Subcutaneous abdominal adipose tissue (tissue), 5 donors: ENCODE data around the gene CLVS2.

ENCODE experiments used
- H3K27ac ChIP-seq: one replicate; pipeline ENCODE4 v1.7.0; 2013; ENCODE audit warnings: low read depth, mild to moderate bottlenecking, inconsistent platforms, low read length, moderate library complexity
- H3K27me3 ChIP-seq, 5 donors: one replicate each; pipeline ENCODE4 v1.7.0; 2013; ENCODE audit warnings: low read length in 5 of 5, inconsistent platforms in 1 of 5; ENCODE audit not compliant: control insufficient read depth in 5 of 5, insufficient read depth in 4 of 5
- H3K36me3 ChIP-seq, 5 donors: one replicate each; pipeline ENCODE4 v1.7.0; 2013; ENCODE audit warnings: low read length in 5 of 5; ENCODE audit not compliant: control insufficient read depth in 5 of 5, insufficient read depth in 5 of 5
- H3K4me1 ChIP-seq, 5 donors: one replicate each; pipeline ENCODE4 v1.7.0; 2013; ENCODE audit warnings: low read length in 5 of 5, mild to moderate bottlenecking in 3 of 5, moderate library complexity in 1 of 5; ENCODE audit not compliant: control insufficient read depth in 5 of 5, insufficient read depth in 5 of 5
- H3K4me3 ChIP-seq, 5 donors: one replicate each; pipeline ENCODE4 v1.7.0; 2013; ENCODE audit warnings: low read length in 5 of 5, low read depth in 1 of 5
- H3K9ac ChIP-seq, 5 donors: one replicate each; pipeline ENCODE4 v1.7.0; 2013; ENCODE audit warnings: low read length in 5 of 5, mild to moderate bottlenecking in 4 of 5, moderate library complexity in 3 of 5
- H3K9me3 ChIP-seq, 5 donors: one replicate each; pipeline ENCODE4 v1.7.0; 2013; ENCODE audit warnings: low read length in 5 of 5; ENCODE audit not compliant: control insufficient read depth in 5 of 5
- donor health status: healthy.
- donor health status: healthy.
- donor health status: healthy.
- donor health status: healthy.
- donor health status: healthy.

Gene CLVS2

DNA sequence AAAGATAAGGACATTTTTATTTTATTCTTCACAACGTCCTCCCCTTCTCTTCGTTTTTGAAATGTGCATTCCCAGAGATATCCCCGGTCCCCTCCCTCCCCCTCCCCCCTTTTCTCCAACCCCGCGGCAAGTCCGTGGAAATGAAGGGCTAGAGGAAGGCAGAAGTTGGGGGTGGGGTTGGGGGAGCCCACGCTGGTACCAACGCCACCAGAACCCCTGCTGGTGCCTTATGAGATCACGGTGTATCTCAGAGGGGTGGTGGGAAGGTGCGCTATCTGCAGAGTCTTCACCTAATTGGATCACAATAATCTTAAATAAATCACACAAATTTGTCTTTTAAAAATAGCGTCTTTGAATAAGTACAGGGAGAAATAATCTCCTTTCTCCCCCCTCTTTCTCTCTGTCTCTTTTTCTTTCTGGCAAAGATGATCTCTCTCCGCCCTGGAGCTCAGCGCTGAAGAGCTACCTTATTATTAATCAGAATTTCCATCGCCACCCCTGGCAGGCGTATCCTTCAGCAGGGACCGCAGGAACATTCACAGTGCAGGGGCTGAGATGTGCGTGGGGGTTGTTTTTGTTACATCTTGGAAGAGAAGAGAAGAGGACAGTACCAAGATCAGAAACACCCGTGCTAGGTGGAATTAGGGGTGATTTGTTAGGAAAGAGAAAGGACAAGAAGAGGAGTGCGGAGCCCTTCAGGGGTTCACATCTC is 915 bp downstream of the CLVS2 start:
- H3K4me1 ChIP-seq: peaks cover 2 to 11% (median 10%) of the 10 kb centered on the region in 5 donors
- H3K9ac ChIP-seq: no peak overlapping the region
- no peaks in the 10 kb centered on the region for H3K9me3 ChIP-seq
- no peaks in the 10 kb centered on the region for H3K36me3 ChIP-seq
- no peak overlapping the region for H3K4me3 ChIP-seq
- no peak overlapping the region for H3K27ac ChIP-seq
- peaks cover 12 to 37% (median 18%) of the 10 kb centered on the region in 5 donors for H3K27me3 ChIP-seq

DNA sequence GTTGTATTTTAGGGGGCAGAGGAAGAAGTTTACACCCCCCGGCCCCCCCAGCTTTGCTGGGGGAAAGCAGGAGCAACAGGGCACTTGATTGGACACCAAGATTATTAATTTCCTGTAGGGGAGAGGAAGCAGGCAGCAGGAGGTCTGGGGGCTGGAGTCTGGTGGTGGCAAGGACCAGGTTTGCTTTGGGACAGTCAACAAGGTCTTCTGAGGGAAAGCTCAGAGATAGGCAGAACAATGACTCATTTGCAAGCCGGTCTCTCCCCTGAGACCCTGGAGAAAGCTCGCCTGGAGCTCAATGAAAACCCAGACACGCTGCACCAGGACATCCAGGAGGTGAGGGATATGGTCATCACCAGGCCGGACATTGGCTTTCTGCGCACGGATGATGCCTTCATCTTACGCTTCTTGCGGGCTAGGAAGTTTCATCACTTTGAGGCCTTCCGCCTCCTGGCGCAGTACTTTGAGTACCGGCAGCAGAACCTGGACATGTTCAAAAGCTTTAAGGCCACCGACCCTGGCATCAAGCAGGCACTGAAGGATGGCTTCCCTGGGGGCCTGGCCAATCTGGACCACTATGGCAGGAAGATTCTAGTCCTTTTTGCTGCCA is 1.6 kb downstream of the CLVS2 start:
- Histone ChIP-seq H3K4me1 (peaks cover 2 to 11% (median 10%) of the 10 kb centered on the region in 5 donors), H3K9me3 (no peaks in the 10 kb centered on the region), H3K36me3 (no peaks in the 10 kb centered on the region), H3K4me3 (no peak overlapping the region), H3K9ac (no peak overlapping the region), H3K27me3 (peaks cover 12 to 36% (median 18%) of the 10 kb centered on the region in 5 donors), H3K27ac (no peak overlapping the region)

DNA sequence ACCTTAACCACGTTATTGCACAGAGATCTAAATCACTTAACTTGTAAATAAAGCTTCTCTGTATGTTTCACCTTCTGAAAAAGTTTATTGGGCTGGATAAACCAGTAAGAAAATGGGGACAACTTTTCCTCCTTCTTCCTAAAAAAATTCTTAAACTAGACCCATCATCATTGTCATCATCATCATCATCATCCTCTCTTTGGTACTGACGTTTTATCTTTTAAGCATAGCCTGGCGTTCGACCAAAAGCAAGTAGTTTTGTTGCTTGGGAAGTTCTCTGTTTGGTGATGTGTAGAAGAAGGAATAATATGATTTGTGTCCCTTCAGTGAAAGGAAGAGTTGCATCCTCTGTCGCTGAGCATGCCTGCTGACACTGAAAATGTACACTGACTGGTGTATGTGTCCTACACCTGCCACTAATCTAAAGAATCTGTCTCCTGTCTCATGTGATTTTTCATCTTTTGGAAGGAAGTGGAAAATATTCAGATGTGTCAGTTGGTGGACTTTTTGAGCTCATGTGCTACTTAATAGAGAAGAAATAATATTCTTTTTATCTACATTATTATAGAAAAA is 2.5 kb downstream of the CLVS2 start:
- Histone ChIP-seq H3K27me3 (peaks cover 12 to 35% (median 18%) of the 10 kb centered on the region in 5 donors), H3K36me3 (no peaks in the 10 kb centered on the region), H3K9ac (no peak overlapping the region), H3K9me3 (no peaks in the 10 kb centered on the region), H3K4me1 (peaks cover 2 to 11% (median 10%) of the 10 kb centered on the region in 5 donors), H3K4me3 (no peak overlapping the region), H3K27ac (no peak overlapping the region)

DNA sequence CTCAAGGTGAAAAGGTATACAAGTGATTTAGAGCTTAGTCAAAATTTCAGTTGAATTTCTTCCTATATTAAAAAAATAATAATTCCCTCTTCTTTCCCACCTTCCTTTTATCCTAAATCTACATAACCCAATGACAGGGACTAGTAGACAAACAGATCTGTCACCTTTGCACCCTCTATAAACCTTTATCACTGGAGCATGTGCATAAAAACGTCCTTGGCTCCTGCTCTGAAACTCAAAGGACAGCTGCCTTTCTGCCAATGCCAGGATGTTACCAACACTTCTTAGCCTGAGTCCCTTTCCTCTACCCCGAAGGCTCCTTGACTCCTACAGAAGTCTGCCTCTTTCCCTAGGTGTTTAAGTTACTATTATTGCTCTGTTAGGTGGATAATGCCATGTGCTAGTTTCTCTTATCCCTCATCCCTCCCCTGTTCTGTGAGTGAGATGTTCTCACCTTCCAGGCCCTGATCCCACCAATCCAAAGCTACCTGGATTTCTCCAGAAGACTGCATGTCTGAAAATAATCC is 4.3 kb downstream of the CLVS2 start:
- H3K4me3 ChIP-seq: no peak overlapping the region
- H3K36me3 ChIP-seq: no peaks in the 10 kb centered on the region
- no peak overlapping the region for H3K9ac ChIP-seq
- H3K27ac ChIP-seq: no peak overlapping the region
- peaks cover 2 to 11% (median 10%) of the 10 kb centered on the region in 5 donors for H3K4me1 ChIP-seq
- H3K9me3 ChIP-seq: no peaks in the 10 kb centered on the region
- peaks cover 12 to 24% (median 16%) of the 10 kb centered on the region in 5 donors for H3K27me3 ChIP-seq

DNA sequence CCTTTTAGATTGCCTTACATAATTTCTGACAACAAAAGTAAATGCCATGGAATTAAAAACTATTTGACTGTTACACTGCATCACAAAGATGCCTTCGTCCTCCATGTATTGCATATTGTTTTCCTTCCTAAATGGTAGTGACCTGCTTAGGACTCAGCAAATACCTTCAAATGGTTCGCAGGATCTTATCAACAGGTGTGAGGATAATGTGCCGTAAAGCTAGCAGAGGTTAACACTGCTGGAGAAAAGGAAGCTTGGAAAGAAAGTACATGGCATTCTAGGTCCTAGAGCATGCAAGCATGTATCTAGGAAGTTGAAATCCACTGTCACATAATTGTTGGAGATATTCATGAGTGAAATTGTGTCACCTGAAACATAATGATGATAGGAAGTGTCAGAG is 5.5 kb downstream of the CLVS2 start:
- H3K36me3 ChIP-seq: no peaks in the 10 kb centered on the region
- H3K4me1 ChIP-seq: peaks cover 0 to under 1% (median under 1%) of the 10 kb centered on the region in 5 donors
- H3K9ac ChIP-seq: no peak overlapping the region
- H3K9me3 ChIP-seq: no peaks in the 10 kb centered on the region
- no peak overlapping the region for H3K27ac ChIP-seq
- no peak overlapping the region for H3K4me3 ChIP-seq
- peaks cover 6 to 16% (median 11%) of the 10 kb centered on the region in 5 donors for H3K27me3 ChIP-seq

DNA sequence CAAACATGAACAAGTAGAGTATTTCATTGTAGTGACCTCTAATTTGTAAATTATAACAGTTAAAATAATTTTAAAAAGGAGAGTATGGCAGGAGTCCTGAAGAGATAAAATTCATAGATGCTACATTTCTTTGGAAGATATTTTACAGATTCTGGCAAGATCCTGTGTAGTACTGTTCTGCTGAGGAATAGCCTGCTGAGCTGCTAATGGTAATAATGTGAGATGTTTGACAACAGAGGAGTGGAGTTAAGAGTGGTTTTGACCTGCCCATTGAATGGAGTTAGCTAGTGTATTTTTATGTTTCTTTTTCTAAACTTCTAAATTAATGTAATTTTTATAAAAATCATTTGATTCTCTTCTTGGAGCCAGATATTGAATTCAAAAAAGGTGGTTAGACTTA is 11.8 kb downstream of the CLVS2 start:
- H3K4me1 ChIP-seq: no peaks in the 10 kb centered on the region
- no peak overlapping the region for H3K4me3 ChIP-seq
- no peaks in the 10 kb centered on the region for H3K36me3 ChIP-seq
- no peaks in the 10 kb centered on the region for H3K9me3 ChIP-seq
- no peaks in the 10 kb centered on the region for H3K27me3 ChIP-seq
- no peak overlapping the region for H3K9ac ChIP-seq
- H3K27ac ChIP-seq: no peak overlapping the region

DNA sequence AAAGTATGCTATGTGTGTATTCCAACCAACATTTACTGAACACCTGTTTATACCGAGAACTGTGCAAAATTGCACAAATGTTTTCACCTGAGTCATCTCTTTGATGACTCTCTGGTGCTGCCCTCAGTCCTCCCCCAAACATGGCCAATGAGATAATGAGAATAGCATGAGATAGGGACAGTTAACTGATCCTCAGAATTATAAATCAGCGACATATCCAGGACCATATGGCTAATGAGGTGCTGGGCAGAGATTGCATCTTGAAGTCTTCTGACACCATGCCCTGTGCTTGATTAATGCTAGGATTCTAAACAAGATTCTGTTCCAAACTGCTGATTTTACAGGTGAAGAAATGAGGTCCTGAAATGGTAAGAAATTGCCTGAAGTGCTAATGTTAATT is 13.0 kb downstream of the CLVS2 start:
- no peaks in the 10 kb centered on the region for H3K9me3 ChIP-seq
- H3K36me3 ChIP-seq: no peaks in the 10 kb centered on the region
- H3K4me1 ChIP-seq: no peaks in the 10 kb centered on the region
- H3K4me3 ChIP-seq: no peak overlapping the region
- H3K27ac ChIP-seq: no peak overlapping the region
- H3K9ac ChIP-seq: no peak overlapping the region
- no peaks in the 10 kb centered on the region for H3K27me3 ChIP-seq

DNA sequence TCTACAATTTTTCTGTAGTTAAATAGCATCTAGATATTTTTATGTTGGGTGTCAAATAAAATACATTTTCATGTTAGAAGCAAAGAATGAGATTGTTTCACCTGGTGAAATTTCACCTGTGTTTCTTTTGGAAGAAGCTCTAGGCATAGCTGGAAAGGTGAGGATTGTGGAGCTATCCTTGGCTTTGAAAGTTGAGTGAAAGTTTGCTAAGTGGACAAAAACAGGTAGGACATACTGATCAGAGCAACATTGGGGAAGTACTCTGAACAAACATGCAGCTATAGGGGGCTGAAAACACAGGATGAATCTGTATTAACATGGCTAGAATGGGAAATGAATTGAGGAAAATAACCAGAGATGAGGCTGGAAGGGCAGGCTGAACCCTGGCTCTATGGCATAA is 18.8 kb downstream of the CLVS2 start:
- Histone ChIP-seq H3K36me3 (no peaks in the 10 kb centered on the region), H3K9me3 (no peaks in the 10 kb centered on the region), H3K4me1 (no peaks in the 10 kb centered on the region), H3K9ac (no peak overlapping the region), H3K27me3 (no peaks in the 10 kb centered on the region), H3K27ac (no peak overlapping the region), H3K4me3 (no peak overlapping the region)

DNA sequence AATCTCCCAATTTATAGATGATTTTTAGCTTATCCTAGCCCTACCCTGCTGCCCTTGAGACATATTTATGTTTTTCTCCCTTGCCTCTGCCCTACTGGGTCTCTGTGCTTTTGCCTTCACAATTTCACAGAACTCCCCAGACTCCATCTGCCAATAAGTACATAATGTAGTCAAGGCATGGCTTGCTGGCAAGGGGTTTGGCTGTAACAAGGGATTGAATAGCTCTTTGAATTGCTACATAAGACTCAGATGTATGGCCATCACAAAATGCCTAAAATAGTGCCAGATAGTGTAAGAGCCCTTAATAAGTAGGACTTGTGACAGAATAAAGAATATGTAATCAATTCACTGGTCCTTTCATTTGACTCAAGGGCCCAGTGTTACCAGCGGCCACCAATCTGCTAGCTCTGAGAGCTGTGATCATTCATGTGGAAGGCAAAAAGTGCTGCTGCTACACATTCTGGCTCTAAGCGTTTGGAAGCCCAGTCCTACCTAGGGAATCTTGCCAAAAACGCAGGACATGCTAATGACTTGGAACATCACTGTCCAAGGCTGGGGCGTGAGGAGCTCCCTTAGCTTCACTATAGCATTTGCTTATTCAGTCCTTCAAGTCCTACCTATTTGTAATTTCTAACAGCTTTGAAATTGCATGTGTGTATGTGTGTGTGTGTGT is 20.5 kb downstream of the CLVS2 start:
- Histone ChIP-seq H3K27me3 (no peaks in the 10 kb centered on the region), H3K27ac (no peak overlapping the region), H3K9ac (no peak overlapping the region), H3K36me3 (no peaks in the 10 kb centered on the region), H3K9me3 (no peaks in the 10 kb centered on the region), H3K4me1 (no peaks in the 10 kb centered on the region), H3K4me3 (no peak overlapping the region)
